Left renal pelvis (tissue), 4 donors: ENCODE results near the gene ADAP1. TPM values are rescaled to one million over a fixed set of nuclear protein-coding genes. Genes with fewer than 3 reads are reported as not detected.

Experiments
- DNase-seq, 4 donors: peaks; one replicate each; pipeline ENCODE4 v3.0.0-alpha.2; 2013; ENCODE audit warnings: low read depth in 4 of 4, low spot score in 3 of 4
- polyA plus RNA-seq, 4 donors: library from polyadenylated mRNA; unstranded; fragments of 120-200 nt; gene quantifications; one replicate each; pipeline ENCODE4 v1.2.1, GENCODE V29; 2013; ENCODE audit not compliant: insufficient read length in 4 of 4

Gene ADAP1
- polyA plus RNA-seq, 4 donors, result 3.1 to 16.2 (median 15.0) TPM

DNA sequence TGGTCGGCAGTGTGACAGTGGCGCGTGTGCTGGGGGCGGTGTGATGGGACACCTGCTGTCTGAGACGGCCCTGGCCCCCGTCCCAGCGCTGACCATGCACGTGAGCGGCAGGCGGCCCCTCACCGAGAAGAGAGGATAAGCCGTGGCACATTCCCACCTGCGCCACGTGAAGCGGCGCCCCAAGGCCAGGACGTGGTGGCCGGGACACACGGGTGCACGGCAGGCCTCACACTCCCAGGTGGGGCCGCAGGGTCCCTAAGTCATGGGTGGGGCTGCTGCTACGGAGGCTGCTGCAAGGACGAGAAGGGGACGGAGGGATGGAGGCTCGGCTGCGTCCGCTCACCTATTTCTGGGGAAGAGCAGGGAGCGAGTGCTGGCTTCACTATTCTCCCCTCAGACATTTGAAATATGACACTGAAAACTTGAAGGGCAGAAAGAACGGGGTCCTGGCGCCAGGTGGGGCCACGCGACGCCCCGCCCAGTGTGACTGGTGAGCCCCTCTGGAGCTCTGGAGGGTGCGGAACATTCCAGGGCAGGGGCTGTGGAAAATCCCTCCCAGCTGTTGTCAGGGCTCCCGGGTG lies 36.0 kb upstream of the ADAP1 start:
- DNase-seq, result no peak

DNA sequence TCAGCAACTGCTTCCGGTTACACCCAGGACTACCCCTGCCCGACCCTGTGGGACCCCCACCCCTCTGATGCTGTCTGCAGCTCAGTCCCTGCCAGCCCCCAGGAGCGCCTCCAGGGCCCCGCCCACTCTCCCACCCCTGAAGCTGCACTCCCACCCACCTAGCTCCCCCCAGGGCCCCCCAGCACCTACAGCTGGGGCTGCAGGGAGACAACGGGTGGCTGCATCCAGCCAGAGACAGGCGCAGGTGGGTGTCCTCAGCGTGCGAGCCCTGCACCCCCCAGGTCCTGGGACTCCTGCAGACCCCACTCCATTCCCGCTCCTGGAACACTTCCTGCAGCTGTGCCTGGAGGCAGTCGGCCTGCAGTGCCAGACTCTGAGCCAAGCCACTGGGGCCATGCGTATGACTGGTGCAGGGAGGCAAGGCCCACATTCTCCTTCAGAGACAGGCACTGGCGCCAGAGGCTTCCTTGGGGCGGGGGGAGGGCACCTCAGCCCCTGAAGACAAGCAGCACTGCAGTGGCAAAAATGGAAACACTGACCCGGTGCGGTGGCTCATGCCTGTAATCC lies 34.6 kb upstream of the ADAP1 start:
- DNase-seq, result no peak

DNA sequence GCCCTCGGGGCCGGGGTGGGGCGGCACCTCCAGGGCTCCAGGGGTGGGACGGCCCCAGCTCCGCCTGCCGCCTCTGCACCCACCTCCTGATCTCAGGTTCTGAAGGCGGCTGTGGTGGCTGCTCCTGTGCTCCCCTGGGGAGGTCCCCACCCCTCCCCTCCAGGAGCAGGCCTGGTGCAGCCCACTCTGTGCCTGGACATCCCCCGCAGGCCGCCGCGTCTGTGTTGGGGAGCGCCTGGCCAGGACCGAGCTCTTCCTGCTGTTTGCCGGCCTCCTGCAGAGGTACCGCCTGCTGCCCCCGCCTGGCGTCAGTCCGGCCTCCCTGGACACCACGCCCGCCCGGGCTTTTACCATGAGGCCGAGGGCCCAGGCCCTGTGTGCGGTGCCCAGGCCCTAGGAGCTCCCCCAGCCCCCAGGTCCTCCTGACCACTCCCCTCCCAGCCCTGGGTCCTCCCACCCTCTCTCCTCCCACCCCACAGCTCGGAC lies 34.0 kb upstream of the ADAP1 start:
- no peak for DNase-seq

DNA sequence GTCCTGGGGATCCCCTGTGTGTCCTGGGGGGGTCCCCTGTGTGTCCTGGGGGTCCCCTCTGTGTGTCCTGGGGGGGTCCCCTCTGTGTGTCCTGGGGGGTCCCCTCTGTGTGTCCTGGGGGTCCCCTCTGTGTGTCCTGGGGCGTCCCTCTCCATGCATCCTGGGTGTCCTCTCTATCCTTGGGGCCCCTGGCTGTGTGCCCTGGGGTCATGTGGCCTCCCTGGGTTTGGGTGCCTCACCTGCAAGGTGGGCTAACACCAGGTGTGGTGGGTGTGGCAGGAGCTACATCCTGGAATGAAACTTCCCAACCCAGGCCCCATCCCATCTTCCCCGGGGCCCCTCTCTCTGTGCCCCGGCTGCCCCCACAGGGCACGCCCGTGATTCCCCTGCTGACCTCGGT lies 33.4 kb upstream of the ADAP1 start:
- DNase-seq, result no peak

DNA sequence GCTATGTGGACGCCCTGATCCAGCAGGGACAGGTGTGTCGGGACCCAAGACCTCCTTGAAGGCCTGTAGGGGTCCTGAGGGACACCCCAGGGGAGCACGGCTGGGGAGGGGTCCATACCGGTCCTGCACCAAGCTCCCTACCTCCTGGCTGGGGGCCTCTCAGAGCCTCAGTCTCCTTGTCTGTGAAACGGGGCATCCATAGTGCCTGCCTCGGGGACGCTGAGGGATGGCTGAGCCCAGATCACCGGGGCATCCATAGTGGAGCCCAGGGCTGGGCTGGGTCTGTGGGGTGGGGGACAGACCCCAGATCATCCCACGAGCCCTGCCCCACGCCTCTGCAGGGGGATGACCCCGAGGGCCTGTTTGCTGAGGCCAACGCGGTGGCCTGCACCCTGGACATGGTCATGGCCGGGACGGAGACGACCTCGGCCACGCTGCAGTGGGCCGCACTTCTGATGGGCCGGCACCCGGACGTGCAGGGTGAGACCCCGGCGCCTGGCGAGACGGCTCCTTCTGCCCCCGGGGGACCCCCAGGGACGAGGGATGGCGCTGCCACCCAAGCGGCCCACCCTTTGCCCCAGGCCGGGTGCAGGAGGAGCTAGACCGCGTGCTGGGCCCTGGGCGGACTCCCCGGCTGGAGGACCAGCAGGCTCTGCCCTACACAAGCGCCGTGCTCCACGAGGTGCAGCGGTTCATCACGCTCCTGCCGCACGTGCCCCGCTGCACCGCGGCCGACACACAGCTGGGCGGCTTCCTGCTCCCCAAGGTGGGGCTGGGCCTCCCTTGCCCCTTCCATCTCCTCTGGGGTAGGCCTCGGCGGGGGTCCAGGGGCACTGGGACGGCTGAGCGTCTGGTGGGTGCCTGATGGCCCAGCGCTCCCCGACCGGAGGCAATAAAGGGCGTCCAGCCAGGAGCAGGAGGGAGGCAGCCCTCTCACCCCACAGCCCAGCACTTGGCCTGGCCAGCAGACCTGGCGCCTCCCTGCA lies 32.6 kb upstream of the ADAP1 start:
- DNase-seq, result no peak

DNA sequence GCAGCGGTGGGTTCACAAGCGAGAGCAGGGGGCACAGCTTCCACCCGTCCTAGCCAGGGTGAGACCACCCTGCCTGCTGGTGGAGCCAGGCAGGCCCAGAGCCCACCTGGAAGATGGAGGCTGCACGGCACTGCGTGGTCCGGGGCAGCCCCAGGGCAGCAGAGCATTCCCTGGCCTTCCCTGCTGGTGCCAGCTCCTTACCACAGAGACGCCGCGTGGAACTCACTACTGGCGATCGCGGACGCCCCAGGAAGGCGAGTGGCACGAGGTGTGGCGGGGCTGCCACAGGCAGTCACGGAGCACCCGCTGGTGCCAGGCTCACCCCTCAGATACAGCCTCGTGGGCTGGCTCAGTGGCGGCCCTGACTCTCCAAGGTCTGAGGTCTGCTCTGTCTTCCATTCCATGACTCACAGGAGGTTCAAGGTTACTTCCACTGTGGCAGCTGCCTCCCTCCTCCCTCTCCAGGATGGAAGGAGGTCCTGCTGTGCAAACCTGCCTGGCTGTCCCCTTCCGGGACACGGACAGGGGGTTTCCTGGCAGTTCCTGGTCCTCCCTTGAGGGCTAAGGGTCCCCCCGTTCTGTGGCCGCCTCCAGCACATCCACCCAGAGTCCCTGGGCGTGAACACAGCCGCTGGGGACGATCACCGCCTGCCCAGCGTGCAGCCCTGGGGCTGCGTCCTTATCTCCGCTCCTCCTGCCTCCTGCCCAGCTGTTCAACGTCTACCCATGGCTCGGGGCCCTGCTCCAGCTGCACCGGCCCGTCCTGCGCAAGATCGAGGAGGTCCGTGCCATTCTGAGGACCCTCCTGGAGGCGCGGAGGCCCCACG lies 31.6 kb upstream of the ADAP1 start:
- DNase-seq, result no peak

DNA sequence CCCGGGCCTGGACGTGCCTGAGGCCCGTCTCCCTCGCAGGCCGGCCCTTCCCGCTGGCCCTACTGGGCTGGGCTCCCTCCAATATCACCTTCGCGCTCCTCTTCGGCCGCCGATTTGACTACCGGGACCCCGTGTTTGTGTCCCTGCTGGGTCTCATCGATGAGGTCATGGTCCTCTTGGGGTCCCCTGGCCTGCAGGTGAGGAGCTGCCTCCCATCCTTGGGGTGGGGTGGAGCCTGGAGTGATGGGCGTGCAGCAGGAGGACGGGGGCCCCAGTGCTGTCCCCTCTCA lies 30.6 kb upstream of the ADAP1 start:
- DNase-seq, result no peak

DNA sequence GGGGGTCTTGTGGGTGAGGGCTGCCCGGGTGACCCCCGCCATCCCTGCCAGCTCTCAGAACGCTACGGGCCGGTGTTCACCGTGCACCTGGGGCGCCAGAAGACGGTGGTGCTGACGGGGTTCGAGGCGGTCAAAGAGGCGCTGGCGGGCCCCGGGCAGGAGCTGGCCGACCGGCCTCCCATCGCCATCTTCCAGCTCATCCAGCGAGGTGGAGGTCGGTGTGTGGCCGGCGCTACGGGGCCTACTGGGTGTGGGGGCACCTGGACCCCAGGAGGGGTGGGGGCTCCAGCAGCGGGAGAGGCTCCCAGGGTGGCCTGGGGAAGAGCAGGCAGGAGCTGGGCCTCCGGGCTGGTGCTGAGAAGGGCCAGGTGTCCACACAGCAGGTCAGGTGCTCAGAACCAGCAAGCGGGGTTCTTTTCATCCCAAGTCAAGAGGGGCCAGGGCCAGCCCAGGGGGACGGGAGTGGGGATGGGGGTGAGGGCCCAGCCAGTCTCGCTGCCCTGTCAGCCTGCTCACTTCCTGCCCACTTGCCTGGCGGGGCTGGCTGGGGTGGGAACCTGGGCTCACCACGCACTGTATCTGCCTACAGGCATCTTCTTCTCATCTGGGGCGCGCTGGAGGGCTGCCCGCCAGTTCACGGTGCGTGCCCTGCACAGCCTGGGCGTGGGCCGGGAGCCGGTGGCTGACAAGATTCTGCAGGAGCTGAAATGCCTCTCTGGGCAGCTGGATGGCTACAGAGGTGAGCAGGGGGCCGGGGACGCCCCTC lies 30.1 kb upstream of the ADAP1 start:
- DNase-seq, result no peak

DNA sequence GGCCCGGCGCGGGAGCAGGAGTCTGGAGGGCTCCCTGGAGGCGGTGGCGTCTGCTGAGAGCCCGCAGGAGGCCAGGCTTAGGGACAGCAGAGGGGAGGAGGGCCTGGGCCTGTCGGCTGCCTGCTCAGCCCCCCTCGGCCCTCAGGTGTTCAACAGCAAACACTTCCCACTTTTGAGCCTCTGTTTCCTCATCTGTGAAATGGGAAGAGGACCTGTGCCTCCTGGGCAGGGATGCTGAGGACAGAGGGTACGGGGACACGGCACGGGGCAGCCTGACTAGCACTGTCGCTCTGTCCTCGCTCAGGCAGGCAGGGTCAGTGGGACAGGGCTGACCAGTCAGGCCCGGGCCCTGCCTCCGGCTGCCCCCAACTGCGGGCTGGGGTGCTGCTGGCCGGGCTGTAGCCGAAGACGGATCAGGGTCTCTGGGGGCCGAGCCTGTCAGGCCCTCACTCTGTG lies 29.2 kb upstream of the ADAP1 start:
- DNase-seq, result no peak

DNA sequence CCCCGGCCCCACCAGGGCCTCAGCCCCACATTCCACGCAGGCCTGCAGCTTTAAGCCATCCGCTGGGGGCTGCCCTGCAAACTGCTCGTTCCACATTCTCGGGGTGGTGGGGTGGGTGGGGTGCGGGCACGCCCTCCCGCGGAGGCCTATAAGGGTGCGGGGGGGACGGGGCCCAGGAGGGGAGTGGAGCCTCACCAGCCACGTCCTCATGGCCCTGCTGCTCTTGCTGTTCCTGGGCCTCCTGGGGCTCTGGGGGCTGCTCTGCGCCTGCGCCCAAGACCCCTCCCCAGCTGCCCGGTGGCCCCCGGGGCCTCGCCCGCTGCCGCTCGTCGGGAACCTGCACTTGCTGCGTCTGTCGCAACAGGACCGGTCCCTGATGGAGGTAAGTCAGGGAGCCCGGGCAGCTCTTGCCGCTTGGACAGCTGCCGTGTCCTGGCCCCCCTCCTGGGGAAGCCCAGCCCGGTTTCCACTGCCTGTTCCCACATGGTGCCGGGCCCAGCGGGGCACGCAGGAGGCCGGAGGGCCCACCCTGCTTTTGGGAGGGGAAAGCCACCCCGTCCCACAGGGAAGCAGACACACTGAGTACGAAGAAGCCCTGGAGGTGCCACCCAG lies 28.6 kb upstream of the ADAP1 start, which contains the start of gene CYP2W1:
Gene CYP2W1, plus strand, starts transcription at position 178 of the 612 bp plus-strand sequence. Its CDS starts 31 bp downstream, at position 209.
- no peak for DNase-seq

DNA sequence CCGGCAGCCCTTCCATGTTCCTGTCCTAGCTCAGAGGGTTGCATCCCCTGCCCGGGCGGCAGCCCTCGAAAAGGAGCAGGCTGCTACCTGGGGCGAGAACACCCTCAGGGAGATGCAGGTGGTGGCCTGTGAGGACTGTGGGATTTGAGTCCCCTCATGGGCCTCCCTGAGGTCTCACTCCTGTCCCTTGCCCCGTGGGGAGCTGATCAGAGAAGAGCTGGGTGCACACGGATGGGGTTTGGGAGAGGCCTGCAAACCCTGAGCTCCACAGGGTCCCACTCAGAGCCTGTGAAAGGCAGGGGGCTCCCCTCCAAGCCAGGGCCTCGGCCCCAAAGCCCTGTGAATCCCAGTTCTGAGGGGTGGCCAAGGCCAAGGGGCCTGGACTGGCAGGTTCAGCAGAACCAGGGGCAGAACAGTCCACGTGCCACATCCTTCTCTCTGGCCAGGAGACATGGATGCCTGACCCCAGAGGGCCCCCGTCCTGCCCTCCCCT lies 28.1 kb upstream of the ADAP1 start:
- no peak for DNase-seq

DNA sequence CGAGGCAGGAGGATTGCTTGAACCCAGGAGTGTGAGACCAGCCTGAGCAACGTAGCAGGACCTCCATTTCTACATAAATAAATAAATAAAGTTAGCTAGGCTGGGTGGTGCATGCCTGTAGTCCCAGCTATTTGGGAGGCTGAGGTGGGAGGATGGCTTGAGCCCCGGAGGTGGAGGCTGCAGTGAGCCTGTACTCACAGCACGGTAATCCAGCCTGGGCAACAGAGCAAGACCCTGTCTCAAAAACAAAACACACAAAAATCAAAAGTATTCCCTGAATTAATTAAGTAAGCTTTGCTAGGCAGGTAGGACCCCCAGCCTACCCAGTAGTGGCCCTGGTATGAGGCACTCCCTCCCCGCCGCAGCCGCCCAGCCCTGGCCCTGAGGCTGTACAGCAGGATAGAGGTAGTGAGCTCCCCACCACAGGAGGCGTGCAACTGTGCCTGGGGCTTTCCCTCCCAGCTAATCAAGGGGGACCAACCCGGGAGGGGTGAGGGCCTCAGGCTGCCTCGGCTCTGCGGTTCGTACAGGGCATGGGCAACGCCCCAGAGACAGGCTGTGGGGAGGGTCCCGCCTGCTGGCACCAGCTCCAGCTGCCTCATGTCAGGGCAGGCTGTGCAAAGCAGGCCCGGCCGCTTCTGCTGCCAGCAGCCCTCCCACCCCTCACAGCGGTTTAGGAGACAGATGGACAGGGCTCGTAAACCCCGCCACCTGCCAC lies 27.5 kb upstream of the ADAP1 start:
- DNase-seq, result no peak

DNA sequence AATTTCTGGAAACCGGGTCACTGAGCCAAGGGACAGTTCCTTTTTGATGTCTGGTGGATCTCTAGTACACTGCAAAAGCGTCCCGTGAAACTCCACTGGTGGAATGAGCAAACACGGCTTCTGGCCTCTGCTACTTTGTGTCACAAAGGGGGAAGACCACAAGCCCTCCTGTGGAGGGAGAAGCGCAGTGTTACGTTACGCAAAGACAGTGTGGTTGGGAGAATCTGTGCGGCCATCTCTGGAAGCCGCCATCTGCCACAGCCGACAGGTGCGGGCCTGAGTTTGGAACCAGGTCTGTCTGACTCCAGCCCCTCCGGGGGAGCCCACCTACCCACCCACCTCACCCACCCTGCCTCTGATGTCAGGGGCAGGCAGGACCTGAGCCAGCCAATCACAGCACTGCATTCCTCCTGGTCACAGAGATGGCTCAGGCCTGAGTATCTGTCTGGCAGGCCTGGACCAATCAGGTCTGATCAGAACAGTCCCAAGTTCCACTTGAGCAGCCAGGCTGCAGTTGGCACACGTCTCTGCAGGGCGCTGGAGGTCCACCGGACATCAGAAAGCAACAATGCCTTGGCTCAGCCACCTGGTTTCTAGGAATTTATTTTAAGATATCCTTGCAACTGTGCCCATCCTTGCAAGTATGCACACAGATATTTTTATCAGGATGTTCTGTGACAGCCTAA lies 25.5 kb upstream of the ADAP1 start:
- no peak for DNase-seq

DNA sequence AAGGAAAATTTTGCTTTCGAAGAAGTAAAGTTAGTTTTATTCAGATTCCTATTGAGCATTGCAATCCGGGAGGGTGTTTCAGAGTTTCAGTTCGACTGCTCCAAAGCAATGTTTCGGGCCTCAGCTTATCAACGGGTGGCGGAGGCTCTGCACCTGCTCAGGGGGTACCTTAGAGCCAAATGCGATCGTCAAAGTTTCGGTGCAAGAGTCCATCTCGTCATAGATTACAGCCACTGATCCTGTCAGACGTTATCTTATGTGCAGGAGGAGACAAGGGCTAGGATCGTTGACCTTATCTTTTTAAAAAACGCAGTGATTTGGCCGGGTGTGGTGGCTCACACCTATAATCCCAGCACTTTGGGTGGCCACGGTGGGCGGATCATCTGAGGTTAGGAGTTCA lies 24.7 kb upstream of the ADAP1 start:
- DNase-seq, result no peak

DNA sequence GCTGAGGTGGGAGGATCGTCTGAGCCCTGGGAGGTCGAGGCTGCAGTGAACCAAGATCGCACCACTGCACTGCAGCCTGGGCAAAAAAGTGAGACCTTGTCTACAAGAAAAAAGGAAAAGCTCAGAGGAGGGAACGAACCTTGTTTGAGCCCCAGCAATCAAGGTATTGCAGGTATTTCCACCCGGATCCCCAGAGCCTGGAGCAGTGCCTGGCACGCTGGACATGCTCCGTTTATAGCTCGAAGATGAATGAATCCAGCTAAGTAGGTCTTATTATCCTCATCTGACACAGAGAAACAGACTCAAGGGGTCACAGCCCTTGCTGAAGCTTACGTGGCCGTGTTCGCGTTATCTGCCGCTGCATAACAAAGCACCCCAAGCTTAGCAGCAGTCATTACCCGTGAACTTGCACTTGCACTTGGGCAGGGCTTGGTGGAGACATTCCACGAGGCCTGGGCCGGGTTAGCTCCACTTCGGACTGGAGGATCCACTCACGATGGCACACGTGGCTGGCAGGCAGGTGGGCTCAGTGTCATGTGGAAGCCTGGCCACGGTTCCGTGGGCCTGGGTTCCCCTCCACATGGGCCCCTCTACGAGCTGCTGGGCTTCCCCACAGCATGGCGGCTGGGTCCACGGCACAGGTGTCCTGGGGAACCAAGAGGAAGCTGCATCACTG lies 24.1 kb upstream of the ADAP1 start:
- no peak for DNase-seq

DNA sequence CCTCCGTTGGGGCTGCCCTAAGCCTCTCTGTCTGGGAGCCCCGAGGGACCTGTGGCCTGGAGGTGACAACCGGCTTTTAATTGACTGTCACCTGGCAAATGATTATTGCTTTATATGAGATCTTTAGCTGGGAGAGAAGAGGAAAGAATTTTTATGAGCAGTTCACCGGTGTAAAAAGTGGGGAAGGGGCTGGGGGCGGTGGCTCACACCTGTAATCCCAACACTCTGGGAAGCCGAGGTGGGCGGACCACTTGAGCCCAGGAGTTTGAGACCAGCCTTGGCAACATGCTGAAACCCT lies 23.5 kb upstream of the ADAP1 start:
- no peak for DNase-seq

DNA sequence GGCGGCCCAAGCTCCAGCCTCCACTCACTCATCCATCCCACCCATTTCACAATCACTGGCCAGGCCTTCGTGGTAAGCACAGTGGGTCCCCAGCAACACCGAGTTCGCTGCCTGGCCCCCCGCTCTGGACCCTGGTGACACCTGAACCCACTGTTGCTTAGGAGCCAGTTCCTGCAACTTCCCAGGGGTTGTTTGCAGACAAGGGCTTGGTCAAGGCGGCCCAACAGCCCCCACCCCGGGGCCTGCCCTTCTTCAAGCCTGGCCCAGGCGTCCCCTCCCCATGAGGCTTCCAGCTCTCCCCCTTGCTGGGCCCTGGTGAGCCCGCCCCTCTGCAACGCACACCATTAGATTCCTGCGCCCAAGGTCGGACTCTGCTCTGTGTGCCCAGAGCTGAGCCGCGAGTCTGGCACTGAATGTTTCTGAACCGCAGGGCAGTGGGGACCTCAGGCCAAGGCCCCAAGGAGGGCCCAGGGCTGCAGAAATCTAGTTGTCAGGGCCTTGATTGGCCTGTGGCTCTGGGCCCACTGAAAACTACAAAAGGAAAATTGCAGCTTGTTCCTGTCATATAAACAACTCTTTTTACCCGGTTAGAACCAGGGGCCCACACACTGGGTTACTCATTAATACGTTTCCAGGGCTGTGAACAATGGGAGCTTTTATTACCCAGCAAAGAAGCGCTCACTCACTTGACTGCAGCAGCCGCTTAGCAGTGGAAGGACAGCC lies 23.0 kb upstream of the ADAP1 start:
- DNase-seq, result peak in 2 of 4 donors; percentile 65 to 75
